Hepatocyte (in vitro differentiated cells): ENCODE measurements around the gene CCDC73.
"Not testable (repeated sequence)": the region's sequence is repeated elsewhere in the genome, so short reads cannot be mapped to it uniquely, and the experiment has no call there.

Source experiments
- CTCF ChIP-seq: fragments of 200-600 bp; sonication (generic); IDR thresholded peaks from 2 replicates; pipeline ENCODE4 v1.5.1; 2016; ENCODE audit warnings: antibody characterized with exemption, mild to moderate bottlenecking; ENCODE audit not compliant: poor library complexity
- EZH2 ChIP-seq: fragments of 200-600 bp; sonication (generic); IDR thresholded peaks from 2 replicates; pipeline ENCODE4 v1.6.1; 2016; ENCODE audit warnings: antibody characterized with exemption, mild to moderate bottlenecking, borderline replicate concordance
- EZH2phosphoT487 ChIP-seq: fragments of 200-600 bp; sonication (generic); IDR thresholded peaks from one replicate; pipeline ENCODE4 v1.6.1; 2018; ENCODE audit warnings: antibody characterized with exemption, mild to moderate bottlenecking, low read depth, moderate library complexity; ENCODE audit not compliant: unreplicated experiment, severe bottlenecking

DNA sequence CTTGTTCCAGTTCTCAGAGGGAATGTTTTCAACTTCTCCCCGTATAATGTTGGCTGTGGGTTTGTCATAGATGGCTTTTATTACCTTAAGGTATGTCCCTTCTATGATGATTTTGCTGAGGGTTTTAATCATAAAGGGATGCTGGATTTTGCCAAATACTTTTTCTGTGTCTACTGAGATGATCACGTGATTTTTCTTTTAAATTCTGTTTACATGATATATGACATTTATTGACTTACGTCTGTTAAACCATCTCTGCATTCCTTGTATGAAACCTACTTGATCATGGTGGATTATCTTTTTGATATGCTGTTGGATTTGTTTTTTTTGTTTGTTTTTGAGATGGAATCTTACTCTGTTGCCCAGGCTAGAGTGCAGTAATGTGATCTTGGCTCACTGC lies 85.5 kb downstream of the CCDC73 start:
- not testable (repeated sequence) for TF ChIP-seq CTCF, EZH2, EZH2phosphoT487
